Neural cell (in vitro differentiated cells): ENCODE measurements around the gene UPF1. TPM values are rescaled to one million over a fixed set of nuclear protein-coding genes. Genes with fewer than 3 reads are reported as not detected.
"Not testable (repeated sequence)": the region's sequence is repeated elsewhere in the genome, so short reads cannot be mapped to it uniquely, and the experiment has no call there.

Experiments used
- H2AFZ ChIP-seq: fragments of 200-600, 300-800 bp; sonication (generic), shearing (Covaris generic); 2 replicates; pipeline ENCODE4 v1.6.0; 2014; ENCODE audit warnings: low read depth, mild to moderate bottlenecking, antibody characterized with exemption, low read length, moderate library complexity
- H3F3A ChIP-seq: fragments of 200-600 bp; shearing (Covaris generic); 2 replicates; pipeline ENCODE4 v1.6.1; 2016; ENCODE audit warnings: mild to moderate bottlenecking, moderate library complexity, mixed read lengths, antibody characterized with exemption, low read length; ENCODE audit not compliant: insufficient read depth, poor library complexity, severe bottlenecking
- H3K27ac ChIP-seq: fragments of 200-600, 300-800 bp; sonication (generic), shearing (Covaris generic); 2 replicates; pipeline ENCODE4 v1.5.1; 2014; ENCODE audit warnings: mild to moderate bottlenecking, low read length, moderate library complexity
- H3K27me3 ChIP-seq: fragments of 300-800, 200-600 bp; sonication (generic), shearing (Covaris generic); 2 replicates; pipeline ENCODE4 v1.6.0; 2014; ENCODE audit warnings: mild to moderate bottlenecking, low read depth, low read length, moderate library complexity; ENCODE audit not compliant: insufficient read depth
- H3K36me3 ChIP-seq: fragments of 300-800, 200-600 bp; sonication (generic), shearing (Covaris generic); 2 replicates; pipeline ENCODE4 v1.5.1; 2014; ENCODE audit warnings: mild to moderate bottlenecking, antibody characterized with exemption, low read length, moderate library complexity; ENCODE audit not compliant: insufficient read depth
- H3K4me2 ChIP-seq: fragments of 300-800, 200-600 bp; sonication (generic), shearing (Covaris generic); 2 replicates; pipeline ENCODE4 v1.6.0; 2014; ENCODE audit warnings: mild to moderate bottlenecking, low read length
- H3K4me3 ChIP-seq: fragments of 300-800, 200-600 bp; sonication (generic), shearing (Covaris generic); 2 replicates; pipeline ENCODE4 v1.5.1; 2014; ENCODE audit warnings: mild to moderate bottlenecking, low read length, moderate library complexity
- H3K79me2 ChIP-seq: fragments of 200-600 bp; shearing (Covaris generic); replicated peaks from 2 replicates; pipeline ENCODE4 v1.6.0; 2014; ENCODE audit warnings: mild to moderate bottlenecking, low read length, moderate library complexity; ENCODE audit not compliant: insufficient read depth
- H3K9ac ChIP-seq: fragments of 300-800, 200-600 bp; sonication (generic), shearing (Covaris generic); 2 replicates; pipeline ENCODE4 v1.6.1; 2016; ENCODE audit warnings: mild to moderate bottlenecking, low read length, mixed read lengths
- H3K9me2 ChIP-seq: fragments of 200-600 bp; shearing (Covaris generic); 2 replicates; pipeline ENCODE4 v1.6.1; 2016; ENCODE audit warnings: mild to moderate bottlenecking, low read length, mixed read lengths; ENCODE audit not compliant: insufficient read depth
- H3K9me3 ChIP-seq: fragments of 200-600, 300-800 bp; sonication (generic), shearing (Covaris generic); 2 replicates; pipeline ENCODE4 v1.6.1; 2016; ENCODE audit warnings: mild to moderate bottlenecking, mixed run types, low read length, moderate library complexity, mixed read lengths
- H4K20me1 ChIP-seq: fragments of 200-600 bp; shearing (Covaris generic); 2 replicates; pipeline ENCODE4 v1.6.1; 2016; ENCODE audit warnings: mild to moderate bottlenecking, mixed run types; ENCODE audit not compliant: insufficient read depth
- CTCF ChIP-seq: fragments of 450-650 bp; IDR thresholded peaks from 2 replicates; pipeline ENCODE4 v1.5.1; 2014; ENCODE audit warnings: antibody characterized with exemption, mild to moderate bottlenecking, moderate library complexity; ENCODE audit not compliant: poor library complexity, severe bottlenecking
- EP300 ChIP-seq: fragments of 450-650 bp; conservative IDR thresholded peaks from 2 replicates; pipeline ENCODE4 v1.6.1; 2014; ENCODE audit warnings: antibody characterized with exemption, mild to moderate bottlenecking, moderate library complexity; ENCODE audit not compliant: poor library complexity, severe bottlenecking
- EZH2 ChIP-seq: fragments of 200-600, 300-800 bp; shearing (Covaris generic), sonication (generic); IDR thresholded peaks from 2 replicates; pipeline ENCODE4 v1.6.1; 2014; ENCODE audit warnings: antibody characterized with exemption, low read length, borderline replicate concordance, mild to moderate bottlenecking; ENCODE audit not compliant: insufficient read depth, poor library complexity, severe bottlenecking
- MXI1 ChIP-seq: fragments of 450-650 bp; conservative IDR thresholded peaks from 2 replicates; pipeline ENCODE4 v1.6.1; 2014; ENCODE audit warnings: antibody characterized with exemption, mild to moderate bottlenecking; ENCODE audit not compliant: poor library complexity, severe bottlenecking
- POLR2AphosphoS5 ChIP-seq: IDR thresholded peaks from 2 replicates; pipeline ENCODE4 v1.6.1; 2012
- RAD21 ChIP-seq: fragments of 450-650 bp; conservative IDR thresholded peaks from 2 replicates; pipeline ENCODE4 v1.6.1; 2014; ENCODE audit warnings: antibody characterized with exemption, mild to moderate bottlenecking, moderate library complexity
- REST ChIP-seq: IDR thresholded peaks from 2 replicates; pipeline ENCODE4 v1.6.1; 2012; ENCODE audit warnings: borderline replicate concordance
- SMC3 ChIP-seq: fragments of 450-650 bp; conservative IDR thresholded peaks from 2 replicates; pipeline ENCODE4 v1.6.1; 2014; ENCODE audit warnings: antibody characterized with exemption, mild to moderate bottlenecking, moderate library complexity; ENCODE audit not compliant: poor library complexity
- TAF1 ChIP-seq: IDR thresholded peaks from 2 replicates; pipeline ENCODE4 v1.6.1; 2012; ENCODE audit warnings: low read depth
- polyA plus RNA-seq: library from polyadenylated mRNA; depleted of rRNA; stranded (reverse); fragments of >200 nt; gene quantifications from 2 replicates; pipeline ENCODE4 v1.2.3, GENCODE V29; 2014

Gene UPF1
- polyA plus RNA-seq, 1 donor from 2014 or later = 39.3 TPM

GRCh38 chr19:18809149-18809868, 22.4 kb upstream of the UPF1 start:
- Histone ChIP-seq H3F3A (no peaks in the 10 kb centered on the region), H3K27ac (no peak overlapping the region), H3K27me3 (no peaks in the 10 kb centered on the region), H3K4me2 (no peak overlapping the region), H3K36me3 (no peaks in the 10 kb centered on the region), H3K79me2 (no peaks in the 10 kb centered on the region), H3K9me3 (no peaks in the 10 kb centered on the region), H3K4me3 (no peak overlapping the region), H3K9me2 (no peaks in the 10 kb centered on the region), H3K9ac (no peak overlapping the region), H2AFZ (no peak overlapping the region), H4K20me1 (no peaks in the 10 kb centered on the region)
- no peak for TF ChIP-seq EP300
- no peak for TF ChIP-seq REST
- no peak for TF ChIP-seq TAF1
- no peak for TF ChIP-seq CTCF
- TF ChIP-seq MXI1 = no peak
- no peak for TF ChIP-seq POLR2AphosphoS5
- TF ChIP-seq RAD21 = no peak
- TF ChIP-seq EZH2 = no peak
- no peak for TF ChIP-seq SMC3

DNA sequence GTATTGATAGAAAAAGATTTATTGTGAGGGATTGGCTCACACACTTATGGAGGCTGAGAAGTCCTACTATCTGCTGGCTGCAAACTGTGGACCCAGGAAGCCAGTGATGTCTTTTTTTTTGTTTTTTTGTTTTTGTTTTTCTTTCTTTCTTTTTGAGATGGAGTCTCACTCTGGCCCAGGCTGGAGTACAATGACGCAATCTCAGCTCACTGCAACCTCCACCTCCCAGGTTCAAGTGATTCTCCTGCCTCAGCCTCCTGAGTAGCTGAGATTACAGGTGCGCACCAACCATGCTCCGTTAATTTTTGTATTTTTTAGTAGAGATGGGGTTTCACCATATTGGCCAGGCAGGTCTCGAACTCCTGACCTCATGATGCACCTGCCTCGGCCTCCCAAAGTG, 20.1 kb upstream of the UPF1 start:
- not testable (repeated sequence) for H3K9ac ChIP-seq, H2AFZ ChIP-seq, H3K9me3 ChIP-seq, H3K27ac ChIP-seq, H3K36me3 ChIP-seq, H3K9me2 ChIP-seq, H3K4me2 ChIP-seq, H3K79me2 ChIP-seq, H4K20me1 ChIP-seq, H3F3A ChIP-seq, H3K27me3 ChIP-seq, H3K4me3 ChIP-seq
